Measurements from ENCODE around the gene POU6F2.
A peak's percentile ranks its signal among the peaks of the same experiment; 100 is the strongest.
"Not testable (repeated sequence)": the region's sequence is repeated elsewhere in the genome, so short reads cannot be mapped to it uniquely, and the experiment has no call there.

POU6F2 gene, protein sequence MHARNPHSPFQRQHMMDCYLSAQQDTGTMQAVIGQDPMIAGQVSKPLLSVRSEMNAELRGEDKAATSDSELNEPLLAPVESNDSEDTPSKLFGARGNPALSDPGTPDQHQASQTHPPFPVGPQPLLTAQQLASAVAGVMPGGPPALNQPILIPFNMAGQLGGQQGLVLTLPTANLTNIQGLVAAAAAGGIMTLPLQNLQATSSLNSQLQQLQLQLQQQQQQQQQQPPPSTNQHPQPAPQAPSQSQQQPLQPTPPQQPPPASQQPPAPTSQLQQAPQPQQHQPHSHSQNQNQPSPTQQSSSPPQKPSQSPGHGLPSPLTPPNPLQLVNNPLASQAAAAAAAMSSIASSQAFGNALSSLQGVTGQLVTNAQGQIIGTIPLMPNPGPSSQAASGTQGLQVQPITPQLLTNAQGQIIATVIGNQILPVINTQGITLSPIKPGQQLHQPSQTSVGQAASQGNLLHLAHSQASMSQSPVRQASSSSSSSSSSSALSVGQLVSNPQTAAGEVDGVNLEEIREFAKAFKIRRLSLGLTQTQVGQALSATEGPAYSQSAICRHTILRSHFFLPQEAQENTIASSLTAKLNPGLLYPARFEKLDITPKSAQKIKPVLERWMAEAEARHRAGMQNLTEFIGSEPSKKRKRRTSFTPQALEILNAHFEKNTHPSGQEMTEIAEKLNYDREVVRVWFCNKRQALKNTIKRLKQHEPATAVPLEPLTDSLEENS

DNA sequence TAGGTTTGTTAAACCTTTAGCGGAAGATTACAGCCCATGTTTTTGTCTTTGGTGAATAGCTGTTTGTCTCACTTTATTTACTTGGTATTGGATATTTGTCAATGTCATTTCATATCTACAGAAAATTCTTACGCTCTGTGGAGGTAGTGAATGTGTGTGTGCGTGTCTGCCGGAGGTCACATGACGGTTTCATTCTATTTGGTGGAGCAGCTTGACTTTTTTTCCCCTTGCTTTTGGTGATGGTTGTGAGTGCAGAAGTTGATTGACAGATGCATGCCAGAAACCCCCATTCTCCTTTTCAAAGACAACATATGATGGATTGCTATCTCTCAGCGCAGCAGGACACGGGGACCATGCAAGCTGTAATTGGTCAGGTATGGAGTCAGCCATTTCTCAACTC lies at the start of gene POU6F2:
POU6F2 (plus strand) TSS at position 225 of the 400 bp plus-strand sequence; CDS start at position 270, 45 bp downstream.
- no peak for DNase-seq

DNA sequence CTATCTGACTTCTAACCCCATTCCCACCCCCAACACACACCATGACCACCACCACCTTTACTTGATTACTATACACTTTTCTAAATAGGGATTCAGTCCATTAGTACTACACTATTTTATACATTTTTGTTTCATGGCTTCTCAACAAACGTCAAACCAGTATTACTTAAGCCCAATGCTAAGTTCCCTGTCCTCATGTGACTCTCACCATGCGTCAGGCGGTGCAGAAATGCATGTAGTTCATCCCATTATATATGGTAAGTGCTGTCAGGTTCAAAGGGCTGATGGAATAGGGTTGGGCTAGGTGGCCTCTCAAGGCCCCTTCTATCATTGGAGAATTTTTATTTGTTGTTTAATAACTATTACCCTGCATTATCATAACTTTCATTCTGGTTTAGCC lies 49.2 kb upstream of the POU6F2 start:
- no peak for DNase-seq

DNA sequence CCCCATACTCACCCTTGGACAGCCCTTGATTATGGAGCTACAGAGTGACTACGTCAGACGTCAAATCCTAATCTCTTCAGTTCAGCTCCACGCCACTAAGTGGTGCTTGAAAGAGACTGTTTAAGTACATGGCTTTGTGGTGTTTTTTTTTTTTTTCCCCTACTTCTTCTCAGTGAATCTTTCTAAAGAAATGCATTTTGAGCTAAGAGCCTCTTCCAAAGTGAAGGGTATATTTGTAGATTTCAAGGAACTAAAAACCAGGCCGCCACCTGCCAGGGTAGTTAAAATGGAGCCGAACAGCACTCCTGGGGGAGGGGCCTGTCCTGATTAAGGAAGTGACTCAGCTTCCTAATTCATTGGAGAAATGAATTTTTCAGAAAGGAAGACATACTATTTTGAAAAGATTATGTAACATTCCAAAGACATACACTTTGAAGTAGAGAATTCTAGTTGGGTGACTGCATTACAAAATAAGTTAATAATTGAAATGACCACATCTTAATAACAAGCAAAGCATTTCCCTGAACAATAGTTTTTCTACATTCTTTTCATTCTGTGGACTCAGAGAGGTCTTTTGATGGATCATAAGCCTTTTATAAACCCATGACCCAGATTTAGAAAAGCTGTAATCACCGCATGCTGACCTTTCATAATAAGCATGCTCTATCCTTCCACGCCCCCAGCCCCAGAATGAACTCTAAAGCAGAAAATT lies 48.1 kb upstream of the POU6F2 start:
- DNase-seq: no peak

DNA sequence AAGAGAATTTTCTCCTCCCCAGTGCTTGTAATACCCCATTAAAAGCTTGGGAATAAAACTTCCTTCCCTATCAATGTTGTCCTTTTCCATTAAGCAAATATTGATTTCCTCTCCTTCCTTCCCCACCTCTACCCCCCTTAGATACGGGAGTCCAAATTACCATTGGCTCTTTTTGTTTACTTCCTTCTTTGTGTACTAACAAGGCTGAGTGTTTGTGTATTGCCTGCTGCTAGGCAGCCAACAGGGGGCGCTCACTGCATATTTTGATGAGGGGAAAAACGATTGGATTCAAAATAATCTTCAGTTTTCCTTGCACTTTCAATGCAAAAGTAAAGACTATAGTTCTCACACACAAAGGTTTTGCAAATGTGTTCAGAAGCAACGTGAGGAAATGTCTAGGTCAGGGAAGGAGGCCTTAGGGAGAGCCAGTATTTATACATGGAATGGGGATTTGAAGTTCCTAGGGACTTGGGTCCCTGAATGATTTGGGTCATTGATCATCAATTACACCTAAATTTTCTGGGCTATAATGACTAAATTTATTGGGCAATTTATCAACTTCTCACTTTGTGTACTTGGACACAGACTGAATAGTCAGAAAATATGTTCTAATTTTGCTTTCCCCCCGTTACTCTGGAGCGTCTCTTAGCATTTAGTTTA lies 45.1 kb upstream of the POU6F2 start:
- peak; percentile 80 to 81 for DNase-seq

DNA sequence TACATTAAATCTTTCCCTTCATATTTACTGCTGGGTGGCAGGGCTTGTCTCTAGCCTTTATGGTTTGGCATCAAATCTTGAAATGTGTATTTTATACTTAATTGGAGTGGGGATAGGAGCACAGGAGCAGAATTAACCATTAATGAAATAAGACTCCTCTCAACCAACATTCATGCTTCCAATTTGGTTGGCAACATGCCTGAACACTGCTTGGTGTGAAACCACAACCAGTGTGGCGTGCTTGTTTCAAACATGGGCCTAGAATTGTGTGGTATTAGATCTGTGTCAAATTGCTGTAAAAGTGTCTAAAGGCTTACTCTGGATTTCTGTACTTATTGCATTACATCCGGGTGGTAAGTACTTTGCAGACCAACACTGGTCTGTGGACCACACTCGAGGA lies 43.7 kb upstream of the POU6F2 start:
- DNase-seq: peak in 1 of 2 experiments; percentile 50

DNA sequence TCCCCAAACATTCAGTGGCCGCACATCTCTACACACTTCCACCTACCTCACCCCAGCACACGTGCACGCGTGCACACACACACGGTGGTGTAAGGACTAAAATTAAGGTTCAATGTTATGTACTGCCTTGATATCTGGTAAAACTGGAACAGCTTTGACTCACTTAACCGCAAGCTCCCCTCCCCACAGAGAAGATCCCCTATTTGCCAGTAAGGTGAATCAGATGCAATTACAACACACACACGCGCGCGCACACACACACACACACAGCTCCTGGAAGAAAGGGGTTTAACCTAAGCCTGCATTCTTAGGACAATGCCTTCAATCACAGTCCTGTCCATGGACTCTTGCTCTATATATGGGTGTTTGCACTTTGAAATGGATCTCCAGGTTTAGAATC lies 43.2 kb upstream of the POU6F2 start:
- no peak for DNase-seq

DNA sequence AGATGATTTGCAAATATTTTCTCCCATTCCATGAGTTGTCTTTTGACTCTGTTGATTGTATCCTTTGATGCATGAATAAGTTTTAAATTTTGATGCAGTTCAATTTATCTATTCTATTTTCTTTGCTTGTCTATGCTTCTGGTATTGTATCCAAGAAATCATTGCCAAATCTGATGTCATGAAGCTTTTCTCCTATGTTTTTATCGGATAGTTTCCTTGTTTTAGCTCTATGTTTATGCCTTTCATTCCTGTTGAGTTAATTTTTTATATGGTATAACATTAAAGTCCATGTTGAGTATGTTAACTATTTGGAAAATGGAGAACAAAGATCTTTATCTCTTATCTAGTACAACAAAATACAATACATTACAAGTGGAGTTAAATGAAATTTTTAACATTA lies 41.1 kb upstream of the POU6F2 start:
- no peak for DNase-seq

DNA sequence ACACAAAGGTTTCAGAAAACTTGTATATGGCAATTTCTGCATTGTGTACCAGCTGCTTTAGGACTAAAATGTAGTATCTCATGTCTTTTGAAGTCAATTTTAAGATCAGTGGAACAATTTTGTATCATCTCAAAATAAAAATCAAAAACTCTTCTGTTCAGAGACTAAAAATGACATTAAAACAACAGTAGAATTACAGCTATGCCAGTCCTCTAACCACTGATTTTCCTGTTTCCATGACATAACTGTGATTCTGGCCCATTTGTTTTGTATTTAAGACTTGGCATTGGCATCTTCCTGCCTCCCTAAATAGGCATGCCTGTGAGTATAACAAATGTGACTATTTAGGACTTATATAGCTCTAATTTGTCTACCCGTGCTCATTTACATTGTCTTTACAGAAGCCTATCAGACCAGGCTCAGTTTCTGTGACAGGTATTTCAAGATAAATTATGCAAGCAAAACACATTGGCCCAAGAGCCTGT lies 39.7 kb upstream of the POU6F2 start:
- DNase-seq: peak in 1 of 2 experiments; percentile 38

DNA sequence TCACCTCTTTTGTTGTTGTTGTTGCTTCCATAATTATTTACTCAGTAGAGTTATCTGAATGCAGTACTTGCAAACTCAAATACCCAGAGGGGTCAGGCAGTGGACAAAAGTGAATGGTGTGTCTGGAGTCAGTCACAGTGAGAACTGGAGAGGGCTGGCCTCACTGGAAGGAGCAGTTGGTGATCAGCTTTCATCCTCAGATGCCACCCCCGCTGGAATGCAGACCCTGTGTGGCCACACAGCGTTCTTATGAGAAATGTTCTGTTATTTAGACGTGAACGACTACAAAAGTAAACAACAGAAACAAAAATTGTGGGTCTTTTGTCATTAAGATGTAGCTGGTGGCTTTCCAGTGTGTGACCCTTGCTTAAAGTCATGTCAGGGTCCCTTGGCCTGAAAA lies 39.1 kb upstream of the POU6F2 start:
- no peak for DNase-seq

DNA sequence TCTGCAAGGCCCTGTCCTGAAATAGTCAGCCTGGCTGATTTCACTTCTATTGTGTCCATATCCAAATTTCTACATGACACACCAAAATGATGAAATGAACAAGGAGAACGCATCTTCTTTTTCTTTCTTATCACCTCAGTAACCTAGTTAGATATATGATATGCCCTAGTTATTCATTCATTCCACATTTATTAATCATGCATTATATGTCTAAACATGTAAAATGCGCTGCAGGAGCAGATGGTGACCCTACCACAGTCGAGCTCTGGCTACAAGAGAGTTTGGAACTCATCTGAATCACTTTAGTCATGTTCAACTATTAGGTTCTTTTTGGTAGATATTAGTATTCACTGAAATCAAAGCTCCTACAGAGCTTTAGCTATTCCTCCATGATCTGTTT lies 36.9 kb upstream of the POU6F2 start:
- DNase-seq: no peak

DNA sequence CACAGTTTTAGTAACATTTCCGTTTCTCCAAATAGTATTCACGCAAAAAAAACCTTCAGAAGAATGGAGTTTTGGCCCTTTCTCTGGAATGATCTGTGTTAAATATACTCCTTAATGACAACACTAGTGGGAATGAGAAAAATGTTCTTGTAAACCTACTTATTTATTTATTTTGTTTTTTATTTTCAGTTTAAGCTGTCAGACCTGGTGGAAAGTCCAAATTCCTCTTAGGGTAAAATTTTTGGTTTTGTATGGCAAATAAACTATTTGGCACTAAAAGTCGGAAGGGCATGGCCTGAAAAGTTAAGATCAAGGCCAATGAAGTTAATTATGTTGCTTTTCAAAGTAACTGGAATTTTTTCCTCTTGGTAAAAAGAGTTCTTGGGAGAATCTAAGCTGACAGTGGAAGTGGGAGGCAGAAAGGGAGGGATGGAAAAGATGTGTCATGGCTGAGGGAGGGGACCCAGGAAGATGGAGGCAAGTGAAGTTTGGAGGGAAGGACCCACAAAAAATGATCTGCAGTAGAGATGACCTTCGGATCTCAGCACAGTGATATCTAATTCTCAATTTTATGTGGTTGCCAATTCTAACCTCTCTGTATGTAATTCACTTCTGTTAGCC lies 35.2 kb upstream of the POU6F2 start:
- no peak for DNase-seq

DNA sequence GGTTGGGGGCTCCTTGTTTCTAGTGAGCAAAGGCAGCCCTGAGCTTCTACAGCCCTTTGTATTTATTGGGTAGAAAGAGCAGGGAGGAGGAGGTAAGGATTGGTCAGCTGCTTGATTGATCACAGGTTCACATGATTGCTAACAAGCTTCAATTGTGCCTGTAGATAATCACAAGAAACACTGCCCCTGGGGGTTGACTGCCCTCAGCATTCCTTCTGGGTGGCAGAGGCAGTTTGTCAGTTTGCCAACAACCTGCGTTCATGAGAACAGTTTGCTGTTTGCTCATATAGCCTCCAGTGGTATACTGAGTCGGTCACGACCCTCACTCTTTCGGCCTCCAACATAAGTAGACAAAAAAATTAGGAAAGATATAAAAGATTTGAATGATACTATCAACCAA lies 30.2 kb upstream of the POU6F2 start:
- DNase-seq: not testable (repeated sequence)

DNA sequence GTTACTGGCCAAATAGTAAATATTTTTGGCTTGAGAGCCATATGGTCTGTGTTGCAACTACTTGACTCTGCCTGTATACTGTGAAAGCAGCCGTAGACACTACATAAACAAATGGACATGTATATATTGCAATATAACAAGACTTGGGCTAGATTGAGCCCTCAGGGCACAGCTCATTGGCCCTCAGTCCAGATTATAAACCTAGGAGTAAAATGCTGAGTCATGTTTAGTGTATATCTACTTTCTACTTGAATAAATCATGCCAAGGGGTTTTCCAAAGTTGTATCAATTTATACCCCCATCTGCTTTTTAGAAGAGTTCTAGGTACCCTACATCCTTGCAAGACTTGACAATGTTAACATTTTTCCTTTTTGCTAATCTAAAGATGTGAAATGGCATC lies 27.4 kb upstream of the POU6F2 start:
- peak in 1 of 2 experiments; percentile 21 for DNase-seq

DNA sequence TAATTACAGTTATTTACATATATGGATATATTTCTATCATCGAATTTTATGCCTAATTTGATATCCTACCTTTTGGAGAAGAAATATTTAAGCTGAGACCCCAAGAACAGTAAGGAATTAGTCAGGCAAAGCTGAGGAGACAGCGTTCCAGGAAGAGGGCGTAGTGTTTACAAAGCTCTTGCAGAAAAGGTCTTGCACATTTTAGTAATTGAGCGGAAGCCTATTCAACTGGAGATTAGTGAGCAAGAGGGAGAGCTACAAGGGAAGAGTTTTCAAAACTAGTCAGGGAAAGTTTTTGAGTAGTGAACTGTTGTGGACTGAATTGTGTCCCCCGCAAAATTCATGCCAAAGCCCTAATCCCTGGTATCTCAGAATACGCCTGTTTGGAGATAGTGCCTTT lies 26.5 kb upstream of the POU6F2 start:
- DNase-seq: no peak

DNA sequence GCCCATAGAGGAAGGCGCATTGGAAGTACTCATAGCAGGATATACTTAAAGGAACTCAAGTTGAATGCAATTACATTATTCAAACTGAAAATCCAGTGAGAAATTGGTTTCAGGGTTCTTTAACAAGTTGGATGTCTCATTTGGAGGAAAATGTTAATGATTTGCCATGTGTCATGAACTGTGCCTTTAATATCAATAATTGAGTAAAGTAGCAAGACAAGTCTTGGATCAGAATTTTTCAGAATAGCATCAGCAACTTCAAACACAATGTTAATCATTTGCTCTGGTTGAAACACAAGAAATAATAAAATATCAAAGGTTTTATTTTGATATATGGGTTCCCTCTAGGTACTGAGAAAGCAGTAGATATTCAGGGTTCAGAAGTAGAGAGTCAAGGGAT lies 24.5 kb upstream of the POU6F2 start:
- no peak for DNase-seq

DNA sequence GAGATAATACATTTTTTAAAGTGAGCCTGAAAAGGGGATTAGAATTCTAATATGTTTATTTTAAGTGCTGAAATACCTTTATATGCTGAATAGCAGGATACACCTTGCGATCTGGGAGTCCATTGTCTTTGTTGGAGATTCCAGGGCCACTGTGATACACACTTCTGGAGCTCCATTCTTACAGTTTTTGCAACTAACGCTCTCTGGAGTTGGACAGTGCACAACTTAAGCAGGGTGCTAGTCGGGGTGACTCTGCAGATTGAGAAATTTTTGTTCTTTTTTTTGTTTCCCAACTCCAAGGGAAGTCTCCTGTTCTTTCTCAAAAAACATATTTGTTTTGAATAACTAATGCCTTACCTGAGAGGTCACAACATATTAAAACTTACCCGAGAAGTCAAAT lies 23.7 kb upstream of the POU6F2 start:
- no peak for DNase-seq

DNA sequence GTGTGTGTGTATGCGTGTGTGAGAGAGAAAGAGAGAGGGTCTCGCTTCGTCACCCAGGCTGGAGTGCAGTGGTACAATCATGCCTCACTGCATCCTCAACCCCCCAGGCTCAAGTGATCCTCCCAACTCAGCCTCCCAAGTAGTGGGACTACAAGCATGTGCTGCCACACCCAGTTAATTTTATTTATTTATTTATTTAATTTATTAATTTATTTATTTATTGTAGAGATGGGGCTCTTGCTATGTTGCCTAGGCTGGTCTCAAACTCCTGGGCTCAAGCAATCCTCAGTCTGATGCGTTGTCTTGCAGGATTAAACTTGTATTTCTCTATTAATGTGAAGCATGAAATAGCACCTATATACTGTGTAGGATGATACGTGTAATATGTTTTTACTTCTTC lies 21.8 kb upstream of the POU6F2 start:
- no peak for DNase-seq

DNA sequence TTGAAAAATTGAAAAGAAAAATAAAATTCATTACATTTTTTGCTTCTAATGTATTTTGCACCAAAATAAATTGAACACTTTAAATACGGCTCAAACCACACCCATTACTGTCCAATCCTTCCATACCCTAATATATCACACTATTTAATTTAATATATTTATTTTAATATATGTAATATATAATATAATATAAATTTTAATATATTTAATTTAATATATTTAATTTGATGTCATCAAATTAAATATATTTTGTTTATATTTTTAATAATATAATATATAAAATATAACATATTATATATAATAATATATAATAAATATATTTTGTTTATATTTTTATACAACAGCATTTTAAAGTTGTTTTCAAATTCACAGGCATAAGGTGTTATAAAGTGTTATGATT lies 15.7 kb upstream of the POU6F2 start:
- DNase-seq: no peak

DNA sequence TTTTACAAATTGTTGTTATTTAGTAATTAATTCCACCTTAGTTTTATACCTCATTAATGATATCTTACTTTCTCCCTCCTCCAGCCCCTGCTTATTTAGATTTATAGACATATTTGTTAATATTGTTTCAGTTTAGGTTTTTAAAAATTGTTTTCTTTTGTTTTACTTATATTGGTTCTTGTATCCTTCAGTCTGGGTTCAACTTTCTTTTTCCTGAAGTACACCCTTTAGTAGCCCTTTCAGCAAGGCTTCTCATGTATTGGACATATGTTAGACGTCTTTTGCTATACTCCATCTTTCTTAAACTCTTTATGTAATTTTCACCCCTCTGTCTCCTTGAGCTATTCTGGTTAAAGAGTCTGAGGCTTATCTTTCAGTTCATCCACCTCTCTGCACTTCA lies 12.8 kb upstream of the POU6F2 start:
- no peak for DNase-seq

DNA sequence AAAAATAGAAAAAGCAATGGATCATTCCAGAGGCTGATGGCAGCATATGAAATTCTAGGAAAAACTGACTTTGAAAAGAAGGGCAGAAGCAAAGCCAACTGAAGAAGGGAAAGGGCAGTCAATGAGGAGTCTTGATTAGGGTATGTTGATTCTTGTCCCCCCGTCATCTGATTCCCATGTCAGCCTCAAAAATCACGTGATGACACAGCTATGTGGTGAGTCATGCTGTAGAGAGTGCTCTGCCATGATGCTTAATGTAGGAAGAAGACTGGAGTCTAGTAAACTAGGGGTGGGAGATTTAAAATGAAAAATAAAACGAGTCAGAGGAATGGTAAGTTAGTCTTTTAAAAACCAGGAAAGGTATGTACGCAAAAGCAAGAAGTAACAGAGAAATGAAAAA lies 3.9 kb upstream of the POU6F2 start:
- DNase-seq: no peak

DNA sequence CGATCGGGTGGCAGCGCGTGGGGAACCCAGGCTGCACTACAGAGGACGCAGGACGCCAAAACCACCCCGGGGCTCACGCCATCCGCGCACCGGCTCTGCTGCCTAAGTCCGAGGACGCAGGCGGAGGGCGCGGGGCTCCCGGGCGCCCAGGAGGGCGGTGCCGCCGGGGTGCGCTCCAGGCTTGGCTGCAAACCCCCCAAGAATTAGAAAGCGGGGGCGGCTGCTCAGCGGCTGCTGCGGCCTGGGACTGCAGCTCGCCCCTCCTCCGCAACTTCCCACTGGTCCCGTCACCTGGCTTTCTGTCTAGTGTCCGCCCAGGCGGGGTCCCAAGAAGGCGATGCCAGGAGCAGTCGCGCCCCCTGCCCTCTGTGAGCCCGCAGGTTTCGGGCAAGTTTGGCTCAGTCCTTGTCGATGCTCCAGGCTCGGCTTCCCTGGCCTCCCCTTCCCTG lies 1.7 kb upstream of the POU6F2 start:
- DNase-seq: no peak

DNA sequence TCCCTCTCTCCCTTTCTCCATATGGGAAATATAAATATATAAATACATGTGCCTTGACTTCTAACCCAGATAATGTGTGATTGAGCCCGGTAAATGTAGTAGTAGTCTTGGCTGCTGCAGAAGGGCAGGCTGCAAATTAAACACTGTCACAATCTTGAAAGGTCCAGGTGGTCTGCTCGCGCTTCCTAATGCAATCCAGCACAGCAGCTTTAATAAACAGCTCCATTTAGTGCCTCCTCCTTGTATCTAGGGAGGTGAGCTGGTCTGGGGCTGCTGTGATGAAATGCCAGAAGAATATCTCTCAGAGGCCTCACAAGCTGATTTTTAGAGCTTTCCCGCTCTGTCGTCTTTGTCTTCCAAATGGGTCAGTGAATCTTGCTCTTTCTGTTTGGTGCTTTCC lies 782 bp downstream of the POU6F2 start:
- DNase-seq: peak in 1 of 2 experiments; percentile 17

DNA sequence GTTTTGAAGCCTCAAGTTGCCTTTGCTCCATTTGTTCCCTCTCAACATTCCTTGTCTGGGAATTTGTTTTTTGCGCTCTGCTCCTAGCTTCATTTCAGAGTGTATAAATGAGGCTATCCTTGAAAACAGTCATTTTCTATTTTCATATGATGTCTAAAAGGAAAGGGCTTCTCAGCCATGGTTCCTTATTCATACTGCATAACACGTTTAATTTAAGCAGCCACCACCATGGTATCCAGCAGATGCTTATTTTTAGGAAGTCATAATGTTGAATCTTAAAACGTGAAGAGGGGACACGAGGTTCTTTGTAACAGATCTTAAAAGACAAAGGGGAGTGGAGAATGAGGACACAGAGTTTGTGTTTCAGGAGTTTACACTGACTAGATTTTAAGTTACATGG lies 14.5 kb downstream of the POU6F2 start:
- no peak for DNase-seq
